Measurements from ENCODE around the gene MIA2. TPM values are rescaled to one million over a fixed set of nuclear protein-coding genes. Genes with fewer than 3 reads are reported as not detected.

MIA2 gene
- polyA plus RNA-seq, 1 of the 3 experiments (the other 2 are of a cell fraction) = 2.6 TPM

- H3K9ac ChIP-seq = no peak overlapping the region
- H3K9me2 ChIP-seq = no peaks in the 10 kb centered on the region
- no peaks in the 10 kb centered on the region for H3K27me3 ChIP-seq (ENCODE audit: insufficient read depth)
- WGBS (ENCODE audit: low lambda C conversion rate) = 92% methylated on average over 2 of the region's 2 CpGs
- H4K20me1 ChIP-seq (ENCODE audit: insufficient read depth) = no peaks in the 10 kb centered on the region
- H3K27ac ChIP-seq (ENCODE audit: low read depth in 2 of 2, low read length in 1 of 2) = no peak overlapping the region
- H3K4me3 ChIP-seq (ENCODE audit: low read depth in 2 of 2, low read length in 1 of 2) = no peak overlapping the region
- CTCF ChIA-PET = no interaction called here
- H3K79me2 ChIP-seq (ENCODE audit: insufficient read depth) = 0 out of 2 replicates have a peak, but pooled peaks cover 2% of the 10 kb centered on the region
- no peak overlapping the region for H2AFZ ChIP-seq (ENCODE audit: low read depth)
- peaks cover 3% of the 10 kb centered on the region; the same call in 1 of the 2 replicates for H3K9me3 ChIP-seq
- DNase-seq = no peak
- H3K36me3 ChIP-seq (replicated peaks in 1 of 2; ENCODE audit: control insufficient read depth in 1 of 2, insufficient read depth in 2 of 2, low read length in 1 of 2) = no peaks in the 10 kb centered on the region
- TF ChIP-seq EP300 (IDR thresholded peaks at IDR 0.05; ENCODE audit: borderline replicate concordance in 1 of 2, low read depth in 1 of 2, low read length in 1 of 2) = no peak
- TF ChIP-seq, protein P1, sequence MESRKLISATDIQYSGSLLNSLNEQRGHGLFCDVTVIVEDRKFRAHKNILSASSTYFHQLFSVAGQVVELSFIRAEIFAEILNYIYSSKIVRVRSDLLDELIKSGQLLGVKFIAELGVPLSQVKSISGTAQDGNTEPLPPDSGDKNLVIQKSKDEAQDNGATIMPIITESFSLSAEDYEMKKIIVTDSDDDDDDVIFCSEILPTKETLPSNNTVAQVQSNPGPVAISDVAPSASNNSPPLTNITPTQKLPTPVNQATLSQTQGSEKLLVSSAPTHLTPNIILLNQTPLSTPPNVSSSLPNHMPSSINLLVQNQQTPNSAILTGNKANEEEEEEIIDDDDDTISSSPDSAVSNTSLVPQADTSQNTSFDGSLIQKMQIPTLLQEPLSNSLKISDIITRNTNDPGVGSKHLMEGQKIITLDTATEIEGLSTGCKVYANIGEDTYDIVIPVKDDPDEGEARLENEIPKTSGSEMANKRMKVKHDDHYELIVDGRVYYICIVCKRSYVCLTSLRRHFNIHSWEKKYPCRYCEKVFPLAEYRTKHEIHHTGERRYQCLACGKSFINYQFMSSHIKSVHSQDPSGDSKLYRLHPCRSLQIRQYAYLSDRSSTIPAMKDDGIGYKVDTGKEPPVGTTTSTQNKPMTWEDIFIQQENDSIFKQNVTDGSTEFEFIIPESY (IDR thresholded peaks at IDR 0.05; ENCODE audit: borderline replicate concordance, low read depth) = no peak
- no peak for TF ChIP-seq EZH2phosphoT487 (IDR thresholded peaks at IDR 0.05; ENCODE audit: borderline replicate concordance, low read depth)
- TF ChIP-seq FOXJ3 (CRISPR knock-in tag; IDR thresholded peaks at IDR 0.05) = no peak
- no peak for TF ChIP-seq JUND (IDR thresholded peaks at IDR 0.05)
- no peak for TF ChIP-seq GATA2 (CRISPR knock-in tag; IDR thresholded peaks at IDR 0.05)
- no peak for TF ChIP-seq REST (IDR thresholded peaks at IDR 0.05; ENCODE audit: low read depth, low read length)
- TF ChIP-seq, protein P2, sequence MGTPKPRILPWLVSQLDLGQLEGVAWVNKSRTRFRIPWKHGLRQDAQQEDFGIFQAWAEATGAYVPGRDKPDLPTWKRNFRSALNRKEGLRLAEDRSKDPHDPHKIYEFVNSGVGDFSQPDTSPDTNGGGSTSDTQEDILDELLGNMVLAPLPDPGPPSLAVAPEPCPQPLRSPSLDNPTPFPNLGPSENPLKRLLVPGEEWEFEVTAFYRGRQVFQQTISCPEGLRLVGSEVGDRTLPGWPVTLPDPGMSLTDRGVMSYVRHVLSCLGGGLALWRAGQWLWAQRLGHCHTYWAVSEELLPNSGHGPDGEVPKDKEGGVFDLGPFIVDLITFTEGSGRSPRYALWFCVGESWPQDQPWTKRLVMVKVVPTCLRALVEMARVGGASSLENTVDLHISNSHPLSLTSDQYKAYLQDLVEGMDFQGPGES (IDR thresholded peaks at IDR 0.05; ENCODE audit: low read depth, low read length) = no peak
- no peak for TF ChIP-seq ELF1 (IDR thresholded peaks at IDR 0.05)
- no peak for TF ChIP-seq NRF1 (IDR thresholded peaks at IDR 0.05; ENCODE audit: low read depth, low read length)
- POLR2A ChIA-PET = no interaction called here
- H3K4me2 ChIP-seq = no peak overlapping the region
- no peaks in the 10 kb centered on the region for H3K4me1 ChIP-seq (ENCODE audit: control insufficient read depth in 1 of 2, insufficient read depth in 2 of 2, low read depth in 1 of 2, low read length in 1 of 2)
- H3F3A ChIP-seq (replicated peaks; ENCODE audit: insufficient read depth) = no peaks in the 10 kb centered on the region
Measured at GRCh38 chr14:39417014-39417413, 183.3 kb downstream of the MIA2 start.

DNA sequence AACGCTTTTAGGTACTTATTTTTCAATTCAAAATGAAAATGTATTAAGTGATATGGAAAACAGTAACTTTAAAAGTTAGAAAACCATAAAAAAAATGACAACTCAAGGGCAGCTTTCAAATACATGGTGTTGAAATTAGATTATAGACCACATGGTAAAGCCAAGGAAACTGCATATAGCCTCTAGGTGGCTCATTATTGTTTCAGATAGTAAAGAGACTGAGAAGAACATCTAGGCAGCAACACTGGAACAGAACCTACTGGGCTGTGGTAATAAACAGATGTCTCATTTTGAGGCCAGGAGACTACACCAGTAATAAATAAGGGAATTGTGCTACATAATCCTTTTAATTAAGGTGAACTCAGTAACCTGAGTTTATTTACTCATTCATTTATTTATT is 185.6 kb downstream of the MIA2 start:
- no peak overlapping the region for H2AFZ ChIP-seq (ENCODE audit: low read depth)
- TF ChIP-seq GATA2 (CRISPR knock-in tag; IDR thresholded peaks at IDR 0.05) (no peak), FOSL2 (IDR thresholded peaks at IDR 0.05; ENCODE audit: borderline replicate concordance, low read depth) (no peak), REST (IDR thresholded peaks at IDR 0.05; ENCODE audit: low read depth, low read length) (no peak), ELF1 (IDR thresholded peaks at IDR 0.05) (no peak)
- H4K20me1 ChIP-seq (ENCODE audit: insufficient read depth) = no peaks in the 10 kb centered on the region
- H3K79me2 ChIP-seq (ENCODE audit: insufficient read depth) = peaks cover 22% of the 10 kb centered on the region
- no peaks in the 10 kb centered on the region for H3K4me1 ChIP-seq (ENCODE audit: control insufficient read depth in 1 of 2, insufficient read depth in 2 of 2, low read depth in 1 of 2, low read length in 1 of 2)
- peaks cover 3% of the 10 kb centered on the region; the same call in 1 of the 2 replicates for H3K9me3 ChIP-seq
- no peaks in the 10 kb centered on the region for H3F3A ChIP-seq (replicated peaks; ENCODE audit: insufficient read depth)
- POLR2A ChIA-PET = no interaction called here
- H3K9ac ChIP-seq = no peak overlapping the region
- CTCF ChIA-PET = no interaction called here
- DNase-seq = peak; percentile 6
- no peak overlapping the region for H3K27ac ChIP-seq (ENCODE audit: low read depth in 2 of 2, low read length in 1 of 2)
- WGBS (ENCODE audit: low lambda C conversion rate) = 51% methylated on average over 1 of the region's 1 CpG
- no peaks in the 10 kb centered on the region for H3K9me2 ChIP-seq
- no peaks in the 10 kb centered on the region for H3K27me3 ChIP-seq (ENCODE audit: insufficient read depth)
- H3K36me3 ChIP-seq (replicated peaks in 1 of 2; ENCODE audit: control insufficient read depth in 1 of 2, insufficient read depth in 2 of 2, low read length in 1 of 2) = no peaks in the 10 kb centered on the region
- no peak overlapping the region for H3K4me3 ChIP-seq (ENCODE audit: low read depth in 2 of 2, low read length in 1 of 2)
- H3K4me2 ChIP-seq = no peak overlapping the region
